Left lung (tissue), 10 donors: Measurements from ENCODE around the gene PFKFB3. TPM values are rescaled to one million over a fixed set of nuclear protein-coding genes. Genes with fewer than 3 reads are reported as not detected.
"Not testable (repeated sequence)": the region's sequence is repeated elsewhere in the genome, so short reads cannot be mapped to it uniquely, and the experiment has no call there.

Experiments used
- ATAC-seq: fragments of 200-7000 bp; cut with Tn5 transposase; one replicate; pipeline ENCODE4 v1.9.1; 2020; ENCODE audit warnings: moderate library complexity
- DNase-seq, 4 donors: peaks; one replicate each; pipeline ENCODE4 v3.0.0-alpha.2; 2013 to 2020
- H3K27ac ChIP-seq, 2 donors: fragments of 200-600 bp; sonication (generic) in 1 of 2; one replicate each; pipeline versions ENCODE4 v1.5.0 to v1.8.0; 2020 to 2021
- H3K27me3 ChIP-seq, 2 donors: fragments of 200-600 bp; sonication (generic) in 1 of 2; one replicate each; pipeline versions ENCODE4 v1.5.0 to v1.8.0; 2020 to 2021
- H3K36me3 ChIP-seq, 2 donors: fragments of 200-600 bp; sonication (generic) in 1 of 2; one replicate each; pipeline versions ENCODE4 v1.5.0 to v1.8.0; 2020 to 2021
- H3K4me1 ChIP-seq, 2 donors: fragments of 200-600 bp; one replicate each; pipeline ENCODE4 v1.8.0; 2021
- H3K4me3 ChIP-seq, 2 donors: fragments of 200-600 bp; sonication (generic) in 1 of 2; one replicate each; pipeline versions ENCODE4 v1.5.0 to v1.8.0; 2020 to 2021; ENCODE audit warnings: mild to moderate bottlenecking in 1 of 2
- H3K9me3 ChIP-seq, 2 donors: fragments of 200-600 bp; sonication (generic) in 1 of 2; one replicate each; pipeline versions ENCODE4 v1.5.0 to v1.8.0; 2020 to 2021
- CTCF ChIP-seq, 2 donors: fragments of 200-600 bp; sonication (generic) in 1 of 2; IDR thresholded peaks; one replicate each; pipeline versions ENCODE4 v1.5.0 to v1.8.0; 2021; ENCODE audit warnings: antibody characterized with exemption in 2 of 2
- intact Hi-C, 2 donors: fragments of 100-400 bp; cut with DNase I; formaldehyde crosslinking; loops; one replicate each; pipeline versions ENCODE4 v1.11.2 to v1.14.2; 2022
- polyA plus RNA-seq, 6 donors: library from polyadenylated mRNA; unstranded; fragments of 120-200 nt; gene quantifications; one replicate each; pipeline ENCODE4 v1.2.1, GENCODE V29; 2013; ENCODE audit not compliant: insufficient read length in 6 of 6
- total RNA-seq, 2 donors: library from RNA; stranded (reverse); fragmentation: NEBNext Ultra II Directional; extraction: Animal tissue kit (Norgen Biotek cat#: 25700); gene quantifications; one replicate each; pipeline ENCODE4 v1.2.1, GENCODE V29; 2021
- donor health status: DM: no; HTN: yes; CAD: no.
- donor health status: DM: no; HTN: no; CAD: no.

The PFKFB3 gene
- total and polyA plus RNA-seq, 8 donors = 15.3 to 120 (median 22.5) TPM

GRCh38 chr10:6242089-6242488, 39.4 kb downstream of the PFKFB3 start:
- no peak overlapping the region for H3K4me3 ChIP-seq
- intact Hi-C loops = no loop called here

GRCh38 chr10:6244510-6244909, 41.8 kb downstream of the PFKFB3 start:
- intact Hi-C loops = no loop called here
- DNase-seq (no peak), ATAC-seq (no peak)
- peaks cover 0 to 6% of the 10 kb centered on the region in 2 donors for H3K36me3 ChIP-seq
- H3K27me3 ChIP-seq = no peaks in the 10 kb centered on the region
- H3K4me3 ChIP-seq = no peak overlapping the region
- no peak for TF ChIP-seq CTCF (IDR thresholded peaks at IDR 0.05)
- H3K9me3 ChIP-seq = no peaks in the 10 kb centered on the region
- no peak overlapping the region for H3K27ac ChIP-seq
- H3K4me1 ChIP-seq = peaks cover 0 to 27% of the 10 kb centered on the region in 2 donors

More at GRCh38 chr10:6242089-6242488, 39.4 kb downstream of the PFKFB3 start:
- peaks cover 0 to 37% of the 10 kb centered on the region in 2 donors for H3K4me1 ChIP-seq
- peaks cover 0 to 10% of the 10 kb centered on the region in 2 donors for H3K36me3 ChIP-seq
- TF ChIP-seq CTCF (IDR thresholded peaks at IDR 0.05) = no peak
- H3K27me3 ChIP-seq = no peaks in the 10 kb centered on the region
- DNase-seq (no peak), ATAC-seq (no peak)
- H3K27ac ChIP-seq = no peak overlapping the region
- H3K9me3 ChIP-seq = no peaks in the 10 kb centered on the region

- H3K27ac ChIP-seq = peak overlapping the region in 1 of 2 donors; percentile 29
- DNase-seq (no peak), ATAC-seq (peak; percentile 24)
- no peak for TF ChIP-seq CTCF (IDR thresholded peaks at IDR 0.05)
- no peaks in the 10 kb centered on the region for H3K9me3 ChIP-seq
- no peaks in the 10 kb centered on the region for H3K27me3 ChIP-seq
- peaks cover 0 to 6% of the 10 kb centered on the region in 2 donors for H3K36me3 ChIP-seq
- intact Hi-C loops = no loop called here
- H3K4me3 ChIP-seq = no peak overlapping the region
- H3K4me1 ChIP-seq = peaks cover 0 to 18% of the 10 kb centered on the region in 2 donors
Measured at GRCh38 chr10:6247041-6247712, 44.4 kb downstream of the PFKFB3 start.

GRCh38 chr10:6248908-6249307, 46.2 kb downstream of the PFKFB3 start:
- H3K27ac ChIP-seq, H3K4me3 ChIP-seq, H3K27me3 ChIP-seq, ATAC-seq, H3K9me3 ChIP-seq, intact Hi-C loops, H3K36me3 ChIP-seq, H3K4me1 ChIP-seq: not testable (repeated sequence)
- DNase-seq = peak in 1 of 4 donors; percentile 64

- peaks cover 0 to 17% of the 10 kb centered on the region in 2 donors for H3K4me1 ChIP-seq
- no peaks in the 10 kb centered on the region for H3K36me3 ChIP-seq
- no peak for TF ChIP-seq CTCF (IDR thresholded peaks at IDR 0.05)
- DNase-seq (no peak), ATAC-seq (no peak)
- H3K4me3 ChIP-seq = no peak overlapping the region
- H3K9me3 ChIP-seq = no peaks in the 10 kb centered on the region
- H3K27me3 ChIP-seq = no peaks in the 10 kb centered on the region
- intact Hi-C loops = no loop called here
- H3K27ac ChIP-seq = no peak overlapping the region
Measured at GRCh38 chr10:6249698-6250097, 47.0 kb downstream of the PFKFB3 start.

GRCh38 chr10:6250745-6251144, 48.0 kb downstream of the PFKFB3 start:
- intact Hi-C loops = no loop called here
- H3K36me3 ChIP-seq = no peaks in the 10 kb centered on the region
- TF ChIP-seq CTCF (IDR thresholded peaks at IDR 0.05) = no peak

More at GRCh38 chr10:6250745-6251144, 48.0 kb downstream of the PFKFB3 start:
- Histone ChIP-seq H3K4me3 (no peak overlapping the region), H3K27ac (no peak overlapping the region), H3K9me3 (no peaks in the 10 kb centered on the region), H3K4me1 (peaks cover 0 to 24% of the 10 kb centered on the region in 2 donors), H3K27me3 (no peaks in the 10 kb centered on the region)
- DNase-seq = no peak
- ATAC-seq = no peak
